Measurements from ENCODE around the gene COX10.

- no peak for TF ChIP-seq POLR2A (IDR thresholded peaks at IDR 0.05)
- TF ChIP-seq CTCF (IDR thresholded peaks at IDR 0.05) = no peak
- no peak for TF ChIP-seq POLR2AphosphoS5 (IDR thresholded peaks at IDR 0.05)
These were observed 128.3 kb downstream of the COX10 start for GRCh38 chr17:14197586-14197985.
